NT2/D1 (cell line): ENCODE results near the gene C1orf185.
"Not testable (repeated sequence)": the region's sequence is repeated elsewhere in the genome, so short reads cannot be mapped to it uniquely, and the experiment has no call there.

Source experiments
- DNase-seq: peaks from one replicate; pipeline ENCODE4 v3.0.0-alpha.2; 2011; ENCODE audit warnings: low read depth, low spot score
- H3K27me3 ChIP-seq: 2 replicates; pipeline ENCODE4 v1.6.0; 2011; ENCODE audit warnings: mild to moderate bottlenecking; ENCODE audit not compliant: insufficient read length, insufficient read depth
- H3K36me3 ChIP-seq: 2 replicates; pipeline ENCODE4 v1.6.1; 2011; ENCODE audit warnings: mild to moderate bottlenecking, low read length, mixed read lengths; ENCODE audit not compliant: insufficient read depth, insufficient read length
- H3K4me1 ChIP-seq: 2 replicates; pipeline ENCODE4 v1.5.1; 2011; ENCODE audit not compliant: insufficient read depth, insufficient read length
- H3K4me3 ChIP-seq: 2 replicates; pipeline ENCODE4 v1.5.1; 2011; ENCODE audit warnings: low read depth; ENCODE audit not compliant: insufficient read length
- H3K9ac ChIP-seq: 2 replicates; pipeline ENCODE4 v1.6.0; 2011; ENCODE audit warnings: low read depth; ENCODE audit not compliant: insufficient read length
- H3K9me3 ChIP-seq: 2 replicates; pipeline ENCODE4 v1.5.1; 2011; ENCODE audit warnings: mild to moderate bottlenecking, low read length; ENCODE audit not compliant: insufficient read depth
- SUZ12 ChIP-seq: IDR thresholded peaks from 2 replicates; pipeline ENCODE4 v1.6.1; 2011; ENCODE audit not compliant: insufficient read length, insufficient read depth; ENCODE audit errors: extremely low read depth
- YY1 ChIP-seq: IDR thresholded peaks from 2 replicates; pipeline ENCODE4 v1.6.1; 2011; ENCODE audit not compliant: insufficient read length, insufficient read depth
- ZNF274 ChIP-seq: IDR thresholded peaks from 2 replicates; pipeline ENCODE4 v1.6.1; 2011; ENCODE audit warnings: mild to moderate bottlenecking, low read depth, low read length

The C1orf185 gene

GRCh38 chr1:51100264-51100880, 1.7 kb upstream of the C1orf185 start:
- H3K4me1 ChIP-seq, result no peaks in the 10 kb centered on the region
- no peak overlapping the region for H3K9ac ChIP-seq
- no peaks in the 10 kb centered on the region for H3K9me3 ChIP-seq
- H3K4me3 ChIP-seq, result no peak overlapping the region
- TF ChIP-seq YY1 (no peak), ZNF274 (no peak), SUZ12 (no peak)
- DNase-seq, result no peak
- no peaks in the 10 kb centered on the region for H3K27me3 ChIP-seq
- H3K36me3 ChIP-seq, result no peaks in the 10 kb centered on the region

DNA sequence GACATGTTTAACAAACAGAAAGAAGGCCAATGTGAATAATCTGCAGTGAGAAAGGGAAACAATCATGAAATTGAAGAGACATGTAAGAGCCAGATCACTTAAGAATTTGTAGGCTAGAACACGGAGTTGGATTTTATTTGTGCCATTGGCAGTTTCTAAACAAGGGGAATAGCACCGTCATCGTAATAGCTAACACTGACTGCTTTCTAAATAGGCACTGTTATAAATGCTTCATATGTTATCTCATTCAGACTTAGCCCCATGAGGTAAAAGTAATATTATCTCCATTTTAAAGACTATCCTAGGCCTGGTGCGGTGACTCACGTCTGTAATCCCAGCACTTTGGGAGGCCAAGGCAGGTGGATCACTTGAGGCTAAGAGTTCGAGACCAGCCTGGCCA, 12.1 kb downstream of the C1orf185 start:
- H3K4me1 ChIP-seq, result no peaks in the 10 kb centered on the region
- no peaks in the 10 kb centered on the region for H3K9me3 ChIP-seq
- no peaks in the 10 kb centered on the region for H3K36me3 ChIP-seq
- no peak for TF ChIP-seq YY1
- H3K27me3 ChIP-seq, result no peaks in the 10 kb centered on the region
- DNase-seq, result no peak
- H3K4me3 ChIP-seq, result no peak overlapping the region
- no peak overlapping the region for H3K9ac ChIP-seq

DNA sequence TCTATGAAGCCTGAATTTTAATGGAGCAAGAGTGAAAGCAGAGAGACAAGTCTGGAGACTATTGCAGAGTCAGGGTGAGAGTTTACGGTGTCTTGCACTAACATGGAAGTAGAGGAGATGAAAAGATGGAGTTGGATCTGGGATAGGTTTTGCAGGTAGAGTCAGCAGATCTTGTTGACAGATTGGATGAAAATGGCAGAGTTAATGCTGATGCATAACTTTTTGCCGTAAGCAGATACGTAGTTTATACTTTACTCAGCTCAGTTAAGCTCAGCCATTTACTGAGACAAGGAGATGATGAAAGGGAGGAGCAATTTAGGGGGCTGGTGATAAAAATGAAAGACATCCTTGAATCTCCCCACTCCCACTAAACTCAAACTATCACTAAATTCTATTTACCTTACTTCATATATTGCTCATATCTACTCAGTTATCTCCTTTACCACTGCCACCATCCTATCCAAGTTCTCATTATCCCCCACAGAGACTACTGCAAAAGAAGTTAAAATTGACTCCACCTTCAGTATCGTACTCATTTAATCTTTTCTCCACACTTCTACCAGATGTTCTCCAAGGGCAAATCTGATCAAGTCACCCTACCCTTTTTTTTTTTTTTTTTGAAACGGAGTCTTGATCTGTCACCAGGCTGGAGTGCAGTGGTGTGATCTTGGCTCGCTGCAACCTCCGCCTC, 13.8 kb downstream of the C1orf185 start:
- Histone ChIP-seq H3K36me3 (no peaks in the 10 kb centered on the region), H3K4me3 (no peak overlapping the region), H3K9me3 (no peaks in the 10 kb centered on the region), H3K9ac (no peak overlapping the region), H3K4me1 (no peaks in the 10 kb centered on the region), H3K27me3 (no peaks in the 10 kb centered on the region)
- no peak for TF ChIP-seq SUZ12
- DNase-seq, result no peak

- H3K27me3 ChIP-seq, result no peaks in the 10 kb centered on the region
Measured at GRCh38 chr1:51119331-51119730, 17.3 kb downstream of the C1orf185 start.

DNA sequence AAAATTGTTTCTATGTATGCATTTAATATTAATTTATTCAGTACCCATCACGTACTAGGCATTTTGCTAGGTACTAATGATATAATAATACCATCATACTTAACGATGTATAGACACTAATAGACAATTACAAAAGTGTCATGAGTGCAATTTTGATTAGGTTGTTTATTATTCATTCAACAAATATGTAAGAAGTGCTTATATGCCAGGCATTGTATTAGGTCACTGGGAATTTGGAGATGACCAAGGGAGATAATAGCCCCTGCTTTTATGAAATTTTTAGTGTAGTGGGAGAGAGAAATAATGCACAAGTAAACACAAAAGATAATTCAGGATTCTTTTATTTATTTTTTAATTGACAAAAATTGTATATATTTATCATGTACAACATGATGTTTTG, 18.6 kb downstream of the C1orf185 start:
- no peak overlapping the region for H3K9ac ChIP-seq
- TF ChIP-seq ZNF274, result no peak
- TF ChIP-seq SUZ12, result no peak
- H3K27me3 ChIP-seq, result no peaks in the 10 kb centered on the region
- H3K4me3 ChIP-seq, result no peak overlapping the region
- no peak for DNase-seq
- no peaks in the 10 kb centered on the region for H3K36me3 ChIP-seq
- H3K9me3 ChIP-seq, result no peaks in the 10 kb centered on the region
- H3K4me1 ChIP-seq, result no peaks in the 10 kb centered on the region

More at GRCh38 chr1:51119331-51119730, 17.3 kb downstream of the C1orf185 start:
- Histone ChIP-seq H3K9me3 (no peaks in the 10 kb centered on the region), H3K4me1 (no peaks in the 10 kb centered on the region), H3K9ac (no peak overlapping the region), H3K4me3 (no peak overlapping the region), H3K36me3 (no peaks in the 10 kb centered on the region)
- TF ChIP-seq YY1 (no peak), ZNF274 (no peak), SUZ12 (no peak)
- DNase-seq, result no peak

DNA sequence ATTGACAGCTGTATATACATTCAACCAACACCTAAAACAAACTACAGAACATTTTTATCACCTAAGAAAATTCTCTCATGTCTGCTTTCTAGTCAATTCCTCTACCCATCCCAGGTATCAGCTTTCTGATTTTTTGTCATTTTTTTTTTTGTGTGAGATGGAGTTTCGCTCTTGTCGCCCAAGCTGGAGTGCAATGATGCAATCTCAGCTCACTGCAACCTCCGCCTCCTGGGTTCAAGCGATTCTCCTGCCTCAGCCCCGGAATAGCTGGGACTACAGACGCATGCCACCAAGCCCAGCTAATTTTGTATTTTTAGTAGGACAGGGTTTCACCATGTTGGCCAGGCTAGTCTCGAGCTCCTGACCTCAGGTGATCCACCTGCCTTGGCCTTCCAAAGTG, 25.1 kb downstream of the C1orf185 start:
- not testable (repeated sequence) for DNase-seq, H3K36me3 ChIP-seq, H3K4me3 ChIP-seq

GRCh38 chr1:51131185-51131584, 29.2 kb downstream of the C1orf185 start:
- H3K4me3 ChIP-seq, result no peak overlapping the region
- H3K9ac ChIP-seq, result no peak overlapping the region
- no peaks in the 10 kb centered on the region for H3K4me1 ChIP-seq
- no peaks in the 10 kb centered on the region for H3K27me3 ChIP-seq
- no peak for DNase-seq
- TF ChIP-seq YY1, result no peak
- peaks cover 14% of the 10 kb centered on the region for H3K9me3 ChIP-seq
- no peaks in the 10 kb centered on the region for H3K36me3 ChIP-seq

More for the DNA sequence above, 25.1 kb downstream of the C1orf185 start:
- not testable (repeated sequence) for H3K4me1 ChIP-seq, H3K9me3 ChIP-seq, H3K27me3 ChIP-seq, H3K9ac ChIP-seq

GRCh38 chr1:51133045-51133444, 31.0 kb downstream of the C1orf185 start:
- TF ChIP-seq ZNF274 (no peak), YY1 (no peak), SUZ12 (no peak)
- H3K36me3 ChIP-seq, result no peaks in the 10 kb centered on the region
- H3K9me3 ChIP-seq, result peaks cover 16% of the 10 kb centered on the region
- no peak overlapping the region for H3K4me3 ChIP-seq
- H3K4me1 ChIP-seq, result no peaks in the 10 kb centered on the region
- no peaks in the 10 kb centered on the region for H3K27me3 ChIP-seq
- DNase-seq, result no peak
- H3K9ac ChIP-seq, result no peak overlapping the region

DNA sequence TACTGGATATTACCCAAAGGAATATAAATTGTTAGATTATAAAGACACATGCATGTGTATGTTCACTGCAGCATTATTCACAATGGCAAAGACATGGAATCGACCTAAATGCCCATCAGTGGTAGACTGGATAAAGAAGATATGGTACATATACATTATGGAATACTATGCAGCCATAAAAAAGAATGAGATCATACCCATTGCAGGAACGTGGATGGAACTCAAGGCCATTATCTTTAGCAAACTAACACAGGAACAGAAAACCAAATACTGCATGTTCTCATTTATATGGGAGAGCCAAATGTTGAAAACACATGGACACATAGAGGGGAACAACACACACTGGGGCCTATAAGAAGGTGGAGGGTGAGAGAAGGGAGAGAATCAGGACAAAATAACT, 35.7 kb downstream of the C1orf185 start:
- H3K9ac ChIP-seq, H3K27me3 ChIP-seq, H3K4me3 ChIP-seq, H3K36me3 ChIP-seq, H3K4me1 ChIP-seq, DNase-seq: not testable (repeated sequence)
- H3K9me3 ChIP-seq, result peaks cover 15% of the 10 kb centered on the region
